WTC11 (cell line): ENCODE data around the gene CCL2. TPM values are rescaled to one million over a fixed set of nuclear protein-coding genes. Genes with fewer than 3 reads are reported as not detected.

Experiments
- ATAC-seq: fragments of 200-7000 bp; cut with Tn5 transposase; 2 replicates; pipeline ENCODE4 v1.10.0; 2021; ENCODE audit warnings: mild to moderate bottlenecking, moderate library complexity
- CTCF ChIA-PET: fragments of 300-600 bp; sonication (Branson Sonifier 250); formaldehyde crosslinking; loops from one replicate; lab custom pipeline; 2021; ENCODE audit warnings: antibody characterized with exemption; lab: Charles Lee
- POLR2A ChIA-PET: fragments of 350-600 bp; sonication (Branson Sonifier 250); formaldehyde crosslinking; loops from one replicate; lab custom pipeline; 2021; ENCODE audit warnings: antibody characterized with exemption; lab: Charles Lee
- DNase-seq: peaks from one replicate; pipeline ENCODE4 v3.0.0; 2021; ENCODE audit warnings: low spot score
- H3K27ac Mint-ChIP-seq: 2 replicates; pipeline ENCODE4 v1.8.0; 2021; ENCODE audit warnings: mixed read lengths
- H3K27me3 Mint-ChIP-seq: 2 replicates; pipeline ENCODE4 v1.8.0; 2021; ENCODE audit warnings: low read depth, mild to moderate bottlenecking, moderate library complexity, mixed read lengths
- H3K36me3 Mint-ChIP-seq: 2 replicates; pipeline ENCODE4 v1.8.0; 2021; ENCODE audit warnings: mixed read lengths
- H3K4me1 Mint-ChIP-seq: 2 replicates; pipeline ENCODE4 v1.8.0; 2022; ENCODE audit warnings: mixed read lengths
- H3K4me3 Mint-ChIP-seq: 2 replicates; pipeline ENCODE4 v1.8.0; 2021; ENCODE audit warnings: mild to moderate bottlenecking, moderate library complexity, mixed read lengths
- H3K9me3 Mint-ChIP-seq: 2 replicates; pipeline ENCODE4 v1.8.0; 2021; ENCODE audit warnings: mixed read lengths
- ATF1 ChIP-seq: sonication (generic); formaldehyde crosslinking; IDR thresholded peaks from 2 replicates; pipeline ENCODE4 v1.8.1; 2023; ENCODE audit warnings: mild to moderate bottlenecking, moderate library complexity, missing genetic modification reagents
- ELF4 ChIP-seq: sonication (generic); formaldehyde crosslinking; IDR thresholded peaks from 2 replicates; pipeline ENCODE4 v1.8.1; 2022; ENCODE audit warnings: low read depth, mild to moderate bottlenecking, moderate library complexity, missing genetic modification reagents
- FOXP1 ChIP-seq: sonication (generic); formaldehyde crosslinking; IDR thresholded peaks from 2 replicates; pipeline ENCODE4 v1.8.0; 2022; ENCODE audit warnings: missing genetic modification reagents, mild to moderate bottlenecking, moderate library complexity, borderline replicate concordance
- MXD4 ChIP-seq: fragments of 250-450 bp; sonication (Bioruptor Pico); IDR thresholded peaks from 2 replicates; pipeline ENCODE4 v1.8.0; 2021; ENCODE audit warnings: mild to moderate bottlenecking, moderate library complexity, borderline replicate concordance
- MYBL2 ChIP-seq: sonication (generic); formaldehyde crosslinking; IDR thresholded peaks from 2 replicates; pipeline ENCODE4 v1.8.1; 2023; ENCODE audit warnings: mild to moderate bottlenecking, moderate library complexity, missing genetic modification reagents
- RORB ChIP-seq: fragments of 250-450 bp; sonication (Bioruptor Pico); IDR thresholded peaks from 2 replicates; pipeline ENCODE4 v1.9.0; 2021; ENCODE audit warnings: mild to moderate bottlenecking
- SP1 ChIP-seq: sonication (generic); formaldehyde crosslinking; conservative IDR thresholded peaks from 2 replicates; pipeline ENCODE4 v1.8.1; 2022; ENCODE audit warnings: missing genetic modification reagents
- TEAD1 ChIP-seq: sonication (generic); formaldehyde crosslinking; IDR thresholded peaks from 2 replicates; pipeline ENCODE4 v1.8.0; 2022; ENCODE audit warnings: mild to moderate bottlenecking, missing genetic modification reagents
- ZNF121 ChIP-seq: sonication (generic); formaldehyde crosslinking; IDR thresholded peaks from 2 replicates; pipeline ENCODE4 v1.8.0; 2023; ENCODE audit warnings: missing genetic modification reagents
- ZNF396 ChIP-seq: fragments of 250-450 bp; sonication (Bioruptor Pico); IDR thresholded peaks from 2 replicates; pipeline ENCODE4 v1.8.0; 2021; ENCODE audit warnings: mild to moderate bottlenecking, moderate library complexity, borderline replicate concordance
- total RNA-seq: library from RNA; stranded (reverse); gene quantifications from 3 replicates; pipeline ENCODE4 v1.2.3, GENCODE V29; 2021
- TF ChIP-seq, protein P1 (sequence below): sonication (generic); formaldehyde crosslinking; IDR thresholded peaks from 2 replicates; pipeline ENCODE4 v1.8.0; 2022; ENCODE audit warnings: mild to moderate bottlenecking, missing genetic modification reagents
- TF ChIP-seq, protein P2 (sequence below): sonication (generic); formaldehyde crosslinking; conservative IDR thresholded peaks from 2 replicates; pipeline ENCODE4 v1.8.1; 2022; ENCODE audit warnings: mild to moderate bottlenecking, missing genetic modification reagents
- TF ChIP-seq, protein P3 (sequence below): fragments of 200-600 bp; IDR thresholded peaks from 2 replicates; pipeline ENCODE4 v1.8.0; 2022; ENCODE audit warnings: antibody characterized with exemption
- TF ChIP-seq, protein P4 (sequence below): fragments of 250-450 bp; sonication (Bioruptor Pico); IDR thresholded peaks from 2 replicates; pipeline ENCODE4 v1.8.0; 2021; ENCODE audit warnings: mild to moderate bottlenecking
- TF ChIP-seq, protein P5 (sequence below): sonication (generic); formaldehyde crosslinking; IDR thresholded peaks from 2 replicates; pipeline ENCODE4 v1.8.1; 2023; ENCODE audit warnings: mild to moderate bottlenecking, missing genetic modification reagents
- TF ChIP-seq, protein P6 (sequence below): sonication (generic); formaldehyde crosslinking; IDR thresholded peaks from 2 replicates; pipeline ENCODE4 v1.8.1; 2022; ENCODE audit warnings: low read depth, missing genetic modification reagents, borderline replicate concordance
- TF ChIP-seq, protein P7 (sequence below): fragments of 250-450 bp; sonication (Bioruptor Pico); IDR thresholded peaks from 2 replicates; pipeline ENCODE4 v1.9.0; 2021; ENCODE audit warnings: mild to moderate bottlenecking
- TF ChIP-seq, protein P8 (sequence below): sonication (generic); formaldehyde crosslinking; IDR thresholded peaks from 2 replicates; pipeline ENCODE4 v1.8.0; 2023; ENCODE audit warnings: missing genetic modification reagents

CCL2 gene
- total RNA-seq, 1 experiment from 2014 or later, result 5.3 TPM

DNA sequence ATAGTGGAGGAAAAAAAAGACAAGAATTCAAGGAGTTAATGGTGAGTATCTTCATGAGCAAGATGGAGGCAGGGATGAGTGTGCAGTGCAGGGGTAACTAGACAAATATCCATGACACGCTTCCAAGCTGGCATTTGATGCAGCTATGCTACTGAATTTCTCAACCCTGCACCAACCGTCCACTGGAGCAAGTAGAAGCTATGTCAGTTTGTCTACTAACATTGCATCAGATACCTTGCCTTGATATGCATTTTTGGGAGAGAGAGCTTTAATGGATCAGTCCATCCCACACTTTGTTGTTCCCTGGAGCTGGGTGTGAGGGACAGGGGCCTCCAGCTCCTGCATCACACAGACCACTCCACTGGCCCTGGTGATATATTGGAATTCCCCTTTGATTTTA, 46.9 kb downstream of the CCL2 start (continued):
- no peak for TF ChIP-seq FOXP1 (CRISPR knock-in tag)
- TF ChIP-seq, protein P1, sequence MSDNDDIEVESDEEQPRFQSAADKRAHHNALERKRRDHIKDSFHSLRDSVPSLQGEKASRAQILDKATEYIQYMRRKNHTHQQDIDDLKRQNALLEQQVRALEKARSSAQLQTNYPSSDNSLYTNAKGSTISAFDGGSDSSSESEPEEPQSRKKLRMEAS (CRISPR knock-in tag), result no peak
- TF ChIP-seq, protein P2, sequence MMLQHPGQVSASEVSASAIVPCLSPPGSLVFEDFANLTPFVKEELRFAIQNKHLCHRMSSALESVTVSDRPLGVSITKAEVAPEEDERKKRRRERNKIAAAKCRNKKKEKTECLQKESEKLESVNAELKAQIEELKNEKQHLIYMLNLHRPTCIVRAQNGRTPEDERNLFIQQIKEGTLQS (CRISPR knock-in tag), result no peak

DNA sequence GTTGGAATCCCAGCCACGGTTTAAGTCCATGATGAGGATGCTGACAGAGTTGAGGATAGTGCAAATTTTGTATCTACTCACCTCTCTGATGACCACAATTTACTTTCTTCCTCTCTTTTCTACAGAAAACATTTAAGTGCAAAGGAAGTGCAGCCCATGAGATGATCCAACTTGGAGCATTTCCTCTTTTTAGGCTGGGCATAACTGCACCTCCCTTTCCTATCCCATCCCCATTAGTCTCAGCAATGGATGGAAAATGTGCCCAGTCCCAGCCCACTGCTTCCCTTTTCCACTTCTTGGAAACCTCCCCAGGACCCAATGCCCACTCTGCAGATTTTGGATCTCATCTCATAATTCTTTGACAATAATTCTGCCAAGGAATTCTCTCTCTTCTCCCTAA, 47.6 kb downstream of the CCL2 start:
- Mint-ChIP-seq H3K27ac (no peak overlapping the region), H3K9me3 (no peaks in the 10 kb centered on the region), H3K27me3 (peaks cover 15% of the 10 kb centered on the region), H3K4me3 (no peak overlapping the region), H3K36me3 (no peaks in the 10 kb centered on the region)
- POLR2A ChIA-PET, result no interaction called here
- CTCF ChIA-PET, result interaction anchor here (4.0 to 12.7 kb wide), 2 partner anchors 58 to 131 kb away, joined by 17 to 166 read pairs; partner anchors contain the start of gene CCL1
- ATAC-seq, result no peak
- DNase-seq, result no peak
- TF ChIP-seq, protein P2 (CRISPR knock-in tag), result no peak
- TF ChIP-seq, protein P3, sequence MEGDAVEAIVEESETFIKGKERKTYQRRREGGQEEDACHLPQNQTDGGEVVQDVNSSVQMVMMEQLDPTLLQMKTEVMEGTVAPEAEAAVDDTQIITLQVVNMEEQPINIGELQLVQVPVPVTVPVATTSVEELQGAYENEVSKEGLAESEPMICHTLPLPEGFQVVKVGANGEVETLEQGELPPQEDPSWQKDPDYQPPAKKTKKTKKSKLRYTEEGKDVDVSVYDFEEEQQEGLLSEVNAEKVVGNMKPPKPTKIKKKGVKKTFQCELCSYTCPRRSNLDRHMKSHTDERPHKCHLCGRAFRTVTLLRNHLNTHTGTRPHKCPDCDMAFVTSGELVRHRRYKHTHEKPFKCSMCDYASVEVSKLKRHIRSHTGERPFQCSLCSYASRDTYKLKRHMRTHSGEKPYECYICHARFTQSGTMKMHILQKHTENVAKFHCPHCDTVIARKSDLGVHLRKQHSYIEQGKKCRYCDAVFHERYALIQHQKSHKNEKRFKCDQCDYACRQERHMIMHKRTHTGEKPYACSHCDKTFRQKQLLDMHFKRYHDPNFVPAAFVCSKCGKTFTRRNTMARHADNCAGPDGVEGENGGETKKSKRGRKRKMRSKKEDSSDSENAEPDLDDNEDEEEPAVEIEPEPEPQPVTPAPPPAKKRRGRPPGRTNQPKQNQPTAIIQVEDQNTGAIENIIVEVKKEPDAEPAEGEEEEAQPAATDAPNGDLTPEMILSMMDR, result no peak
- TF ChIP-seq SP1 (CRISPR knock-in tag), result no peak
- no peak for TF ChIP-seq ELF4 (CRISPR knock-in tag)
- TF ChIP-seq, protein P1 (CRISPR knock-in tag), result no peak
- TF ChIP-seq ATF1 (CRISPR knock-in tag), result no peak
- TF ChIP-seq, protein P4, sequence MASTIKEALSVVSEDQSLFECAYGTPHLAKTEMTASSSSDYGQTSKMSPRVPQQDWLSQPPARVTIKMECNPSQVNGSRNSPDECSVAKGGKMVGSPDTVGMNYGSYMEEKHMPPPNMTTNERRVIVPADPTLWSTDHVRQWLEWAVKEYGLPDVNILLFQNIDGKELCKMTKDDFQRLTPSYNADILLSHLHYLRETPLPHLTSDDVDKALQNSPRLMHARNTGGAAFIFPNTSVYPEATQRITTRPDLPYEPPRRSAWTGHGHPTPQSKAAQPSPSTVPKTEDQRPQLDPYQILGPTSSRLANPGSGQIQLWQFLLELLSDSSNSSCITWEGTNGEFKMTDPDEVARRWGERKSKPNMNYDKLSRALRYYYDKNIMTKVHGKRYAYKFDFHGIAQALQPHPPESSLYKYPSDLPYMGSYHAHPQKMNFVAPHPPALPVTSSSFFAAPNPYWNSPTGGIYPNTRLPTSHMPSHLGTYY (CRISPR knock-in tag), result no peak
- TF ChIP-seq MXD4 (CRISPR knock-in tag), result no peak
- TF ChIP-seq, protein P5, sequence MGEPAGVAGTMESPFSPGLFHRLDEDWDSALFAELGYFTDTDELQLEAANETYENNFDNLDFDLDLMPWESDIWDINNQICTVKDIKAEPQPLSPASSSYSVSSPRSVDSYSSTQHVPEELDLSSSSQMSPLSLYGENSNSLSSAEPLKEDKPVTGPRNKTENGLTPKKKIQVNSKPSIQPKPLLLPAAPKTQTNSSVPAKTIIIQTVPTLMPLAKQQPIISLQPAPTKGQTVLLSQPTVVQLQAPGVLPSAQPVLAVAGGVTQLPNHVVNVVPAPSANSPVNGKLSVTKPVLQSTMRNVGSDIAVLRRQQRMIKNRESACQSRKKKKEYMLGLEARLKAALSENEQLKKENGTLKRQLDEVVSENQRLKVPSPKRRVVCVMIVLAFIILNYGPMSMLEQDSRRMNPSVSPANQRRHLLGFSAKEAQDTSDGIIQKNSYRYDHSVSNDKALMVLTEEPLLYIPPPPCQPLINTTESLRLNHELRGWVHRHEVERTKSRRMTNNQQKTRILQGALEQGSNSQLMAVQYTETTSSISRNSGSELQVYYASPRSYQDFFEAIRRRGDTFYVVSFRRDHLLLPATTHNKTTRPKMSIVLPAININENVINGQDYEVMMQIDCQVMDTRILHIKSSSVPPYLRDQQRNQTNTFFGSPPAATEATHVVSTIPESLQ (CRISPR knock-in tag), result no peak
- TF ChIP-seq, protein P6, sequence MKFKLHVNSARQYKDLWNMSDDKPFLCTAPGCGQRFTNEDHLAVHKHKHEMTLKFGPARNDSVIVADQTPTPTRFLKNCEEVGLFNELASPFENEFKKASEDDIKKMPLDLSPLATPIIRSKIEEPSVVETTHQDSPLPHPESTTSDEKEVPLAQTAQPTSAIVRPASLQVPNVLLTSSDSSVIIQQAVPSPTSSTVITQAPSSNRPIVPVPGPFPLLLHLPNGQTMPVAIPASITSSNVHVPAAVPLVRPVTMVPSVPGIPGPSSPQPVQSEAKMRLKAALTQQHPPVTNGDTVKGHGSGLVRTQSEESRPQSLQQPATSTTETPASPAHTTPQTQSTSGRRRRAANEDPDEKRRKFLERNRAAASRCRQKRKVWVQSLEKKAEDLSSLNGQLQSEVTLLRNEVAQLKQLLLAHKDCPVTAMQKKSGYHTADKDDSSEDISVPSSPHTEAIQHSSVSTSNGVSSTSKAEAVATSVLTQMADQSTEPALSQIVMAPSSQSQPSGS (CRISPR knock-in tag), result no peak
- no peak for TF ChIP-seq ZNF121
- TF ChIP-seq, protein P7, sequence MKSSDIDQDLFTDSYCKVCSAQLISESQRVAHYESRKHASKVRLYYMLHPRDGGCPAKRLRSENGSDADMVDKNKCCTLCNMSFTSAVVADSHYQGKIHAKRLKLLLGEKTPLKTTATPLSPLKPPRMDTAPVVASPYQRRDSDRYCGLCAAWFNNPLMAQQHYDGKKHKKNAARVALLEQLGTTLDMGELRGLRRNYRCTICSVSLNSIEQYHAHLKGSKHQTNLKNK, result no peak
- TF ChIP-seq, protein P8, sequence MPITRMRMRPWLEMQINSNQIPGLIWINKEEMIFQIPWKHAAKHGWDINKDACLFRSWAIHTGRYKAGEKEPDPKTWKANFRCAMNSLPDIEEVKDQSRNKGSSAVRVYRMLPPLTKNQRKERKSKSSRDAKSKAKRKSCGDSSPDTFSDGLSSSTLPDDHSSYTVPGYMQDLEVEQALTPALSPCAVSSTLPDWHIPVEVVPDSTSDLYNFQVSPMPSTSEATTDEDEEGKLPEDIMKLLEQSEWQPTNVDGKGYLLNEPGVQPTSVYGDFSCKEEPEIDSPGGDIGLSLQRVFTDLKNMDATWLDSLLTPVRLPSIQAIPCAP (CRISPR knock-in tag), result no peak
- TF ChIP-seq ZNF396 (CRISPR knock-in tag), result no peak
- no peak for TF ChIP-seq RORB (CRISPR knock-in tag)
- no peak for TF ChIP-seq MYBL2 (CRISPR knock-in tag)
- no peak for TF ChIP-seq TEAD1 (CRISPR knock-in tag)
- TF ChIP-seq, all 79 proteins: peak for 0
- H3K4me1 Mint-ChIP-seq, result peaks cover 15% of the 10 kb centered on the region
